NCI-H2171 (cell line): ENCODE data around the gene SCAMP1.

Source experiments
- DNase-seq: peaks from one replicate; lab custom pipeline; 2025; lab: John Stamatoyannopoulos, UW

The SCAMP1 gene

GRCh38 chr5:78513441-78513840 is 153.0 kb downstream of the SCAMP1 start:
- DNase-seq, result no peak

GRCh38 chr5:78514427-78515330 is 154.3 kb downstream of the SCAMP1 start:
- DNase-seq, result no peak

- no peak for DNase-seq
Measured at GRCh38 chr5:78515670-78516069, 155.3 kb downstream of the SCAMP1 start.

- no peak for DNase-seq
Measured at GRCh38 chr5:78518365-78519197, 158.2 kb downstream of the SCAMP1 start.

- no peak for DNase-seq
Measured at GRCh38 chr5:78519198-78519941, 159.0 kb downstream of the SCAMP1 start.

GRCh38 chr5:78521455-78521854 is 161.0 kb downstream of the SCAMP1 start:
- DNase-seq, result no peak

GRCh38 chr5:78522476-78523260 is 162.3 kb downstream of the SCAMP1 start:
- DNase-seq, result no peak

GRCh38 chr5:78523314-78524193 is 163.1 kb downstream of the SCAMP1 start:
- DNase-seq, result no peak

- no peak for DNase-seq
Measured at GRCh38 chr5:78526049-78526525, 165.7 kb downstream of the SCAMP1 start.

- no peak for DNase-seq
Measured at GRCh38 chr5:78527054-78527859, 166.8 kb downstream of the SCAMP1 start.

GRCh38 chr5:78527925-78528324 is 167.5 kb downstream of the SCAMP1 start:
- no peak for DNase-seq
